ENCODE results near the gene SULT1A3.
"Not testable (repeated sequence)": the region's sequence is repeated elsewhere in the genome, so short reads cannot be mapped to it uniquely, and the experiment has no call there.

- not testable (repeated sequence) for TF ChIP-seq CTCF (conservative IDR thresholded peaks at IDR 0.05; ENCODE audit: low read depth, low read length); EZH2 (IDR thresholded peaks at IDR 0.05; ENCODE audit: low read length, unreplicated experiment)
Measured at GRCh38 chr16:30191158-30191557, 7.9 kb upstream of the SULT1A3 start.
